ENCODE data around the gene NME3. TPM values are rescaled to one million over a fixed set of nuclear protein-coding genes. Genes with fewer than 3 reads are reported as not detected.

The NME3 gene
- total RNA-seq, 1 experiment from 2014 or later: 64.4 TPM

DNA sequence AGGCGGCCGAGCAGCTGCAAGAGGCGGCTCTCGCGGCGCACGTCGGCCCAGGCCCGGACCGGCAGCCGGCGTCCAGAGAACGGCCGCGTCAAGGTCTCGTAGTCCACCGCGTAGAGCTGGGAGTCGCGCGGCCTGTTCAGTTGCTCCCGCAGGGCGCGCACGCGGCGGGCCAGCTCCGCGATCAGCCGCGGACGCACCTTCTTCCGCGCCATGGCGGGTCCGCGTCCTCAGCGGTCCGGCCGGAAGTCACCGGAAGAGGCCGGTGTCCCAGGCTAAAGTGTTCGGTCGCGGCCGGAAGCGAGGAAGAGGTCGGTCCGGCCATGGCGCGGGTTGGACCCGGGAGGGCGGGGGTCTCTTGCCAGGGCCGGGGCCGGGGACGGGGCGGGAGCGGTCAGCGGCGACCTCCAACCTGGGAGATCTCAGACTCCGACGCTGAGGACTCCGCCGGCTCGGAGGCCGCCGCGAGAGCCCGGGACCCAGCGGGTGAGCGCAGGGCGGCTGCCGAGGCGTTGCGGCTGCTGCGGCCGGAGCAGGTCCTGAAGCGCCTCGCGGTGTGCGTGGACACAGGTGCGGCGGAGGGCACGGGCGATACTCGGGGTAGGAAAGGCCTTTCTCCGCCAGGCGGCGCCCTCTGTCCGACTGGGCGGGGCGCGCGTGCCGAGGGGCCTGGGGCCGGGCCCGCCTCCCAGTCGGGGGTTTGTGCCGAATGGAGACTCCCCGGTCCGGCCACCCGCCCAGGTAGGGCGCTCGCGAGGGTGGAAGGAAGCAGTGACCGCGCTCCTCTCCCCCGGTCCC lies 1.8 kb upstream of the NME3 start, which contains the start of gene MRPS34:
Gene MRPS34 (minus strand): TSS at position 227 of the 795 bp plus-strand sequence. CDS start 15 bp downstream, at position 212.
- peak; percentile 78 for DNase-seq (ENCODE audit: low spot score)
- in situ Hi-C loops (cut with HindIII; ENCODE audit: low sequenced_read_pairs): no loop called here

DNA sequence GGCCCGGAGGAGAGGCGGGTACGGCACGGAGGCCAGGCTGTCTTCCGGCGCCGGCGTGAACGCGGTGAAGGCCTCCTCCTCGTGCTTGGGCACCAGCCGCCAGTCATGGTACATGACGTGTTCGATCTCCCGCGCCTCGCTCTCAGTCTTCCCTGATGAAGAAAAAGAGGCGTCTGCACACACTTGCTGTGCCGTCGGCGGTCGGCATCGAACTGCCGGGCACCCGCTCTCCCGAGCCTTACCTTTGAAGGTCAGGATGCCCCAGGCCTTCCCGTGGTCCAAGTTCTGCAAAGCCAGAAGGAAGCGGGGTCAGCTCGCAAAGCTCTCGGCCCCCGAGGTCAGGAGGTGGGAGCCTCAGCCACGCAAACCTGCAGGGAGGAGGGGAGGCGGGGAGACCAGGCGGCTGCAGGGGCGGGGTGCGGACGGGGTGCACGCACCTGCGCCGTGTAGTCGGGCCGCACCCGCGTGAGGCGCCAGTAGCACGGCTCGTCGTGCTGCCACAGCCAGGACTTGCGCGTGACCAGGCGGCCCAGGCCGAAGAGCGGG lies 1.1 kb upstream of the NME3 start, which contains the start of gene EME2:
Gene EME2 (plus strand): TSS at position 449 of the 546 bp plus-strand sequence. CDS start 418 bp downstream, outside the sequence.
- no peak for DNase-seq (ENCODE audit: low spot score)
- in situ Hi-C loops (cut with HindIII; ENCODE audit: low sequenced_read_pairs): no loop called here

DNA sequence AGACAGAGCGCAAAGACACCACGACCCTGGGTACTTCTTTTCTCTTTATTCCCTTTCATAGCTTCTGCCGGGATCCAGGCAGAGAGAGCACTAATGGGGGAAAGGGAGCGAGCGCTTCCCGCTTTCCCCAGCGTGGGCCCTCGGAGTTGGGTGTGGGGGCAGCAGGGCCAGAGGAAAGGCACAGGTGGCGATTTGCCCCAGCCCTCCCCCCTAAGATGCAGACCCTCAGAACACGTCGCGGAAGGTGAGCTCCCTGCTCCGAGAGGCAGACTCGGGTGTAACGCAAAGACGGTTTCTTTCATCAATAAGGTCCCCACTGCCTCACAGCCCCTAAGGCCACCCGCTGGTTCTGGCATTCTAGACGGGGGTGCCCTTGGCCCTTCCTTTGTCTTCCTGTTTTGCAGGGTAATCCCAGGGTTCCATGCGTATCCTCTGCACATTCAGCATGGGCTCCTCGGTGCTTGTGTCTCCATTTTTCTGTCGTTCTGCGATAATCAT lies 570 bp upstream of the NME3 start:
- no peak for DNase-seq (ENCODE audit: low spot score)
- in situ Hi-C loops (cut with HindIII; ENCODE audit: low sequenced_read_pairs): no loop called here

DNA sequence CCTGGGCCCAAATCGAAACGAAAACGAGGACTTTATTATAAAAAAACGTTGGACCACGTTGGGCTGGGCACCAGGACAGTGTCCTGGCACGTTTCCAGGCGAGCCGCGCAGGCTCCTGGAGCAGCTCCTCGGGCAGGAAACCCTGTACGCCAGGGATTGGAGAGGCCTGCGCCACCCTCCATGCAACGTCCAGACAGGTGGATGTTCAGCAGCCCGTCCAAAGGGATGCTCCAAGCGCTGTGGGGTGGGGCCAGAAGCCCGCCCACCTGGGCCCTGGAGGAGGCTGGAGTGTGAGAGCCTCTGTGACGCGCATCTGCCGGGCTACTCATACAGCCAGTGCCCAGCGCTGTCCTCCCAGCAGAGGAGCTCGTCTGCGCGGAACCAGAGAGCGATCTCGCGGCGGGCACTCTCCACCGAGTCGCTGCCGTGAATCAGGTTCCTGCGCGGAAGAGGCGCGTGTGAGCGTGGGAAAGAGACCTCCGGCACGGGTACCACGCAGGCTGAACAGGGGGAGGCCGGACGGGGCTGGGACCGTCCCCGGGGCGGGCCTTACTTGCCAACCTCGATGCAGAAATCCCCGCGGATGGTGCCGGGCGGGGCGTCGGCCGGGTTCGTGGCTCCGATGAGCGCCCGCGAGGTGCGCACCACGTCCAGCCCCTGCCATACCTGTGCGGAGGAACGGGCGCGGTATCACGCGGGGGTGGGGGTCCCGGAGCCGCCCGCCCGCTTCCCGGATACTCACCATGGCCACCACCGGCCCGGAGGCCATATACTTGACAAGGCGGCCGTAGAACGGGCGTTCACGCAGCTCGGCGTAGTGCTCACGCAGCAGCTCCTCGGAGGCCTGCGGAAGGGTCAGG lies 785 bp downstream of the NME3 start:
- in situ Hi-C loops (cut with HindIII; ENCODE audit: low sequenced_read_pairs): no loop called here
- peak; percentile 78 for DNase-seq (ENCODE audit: low spot score)

DNA sequence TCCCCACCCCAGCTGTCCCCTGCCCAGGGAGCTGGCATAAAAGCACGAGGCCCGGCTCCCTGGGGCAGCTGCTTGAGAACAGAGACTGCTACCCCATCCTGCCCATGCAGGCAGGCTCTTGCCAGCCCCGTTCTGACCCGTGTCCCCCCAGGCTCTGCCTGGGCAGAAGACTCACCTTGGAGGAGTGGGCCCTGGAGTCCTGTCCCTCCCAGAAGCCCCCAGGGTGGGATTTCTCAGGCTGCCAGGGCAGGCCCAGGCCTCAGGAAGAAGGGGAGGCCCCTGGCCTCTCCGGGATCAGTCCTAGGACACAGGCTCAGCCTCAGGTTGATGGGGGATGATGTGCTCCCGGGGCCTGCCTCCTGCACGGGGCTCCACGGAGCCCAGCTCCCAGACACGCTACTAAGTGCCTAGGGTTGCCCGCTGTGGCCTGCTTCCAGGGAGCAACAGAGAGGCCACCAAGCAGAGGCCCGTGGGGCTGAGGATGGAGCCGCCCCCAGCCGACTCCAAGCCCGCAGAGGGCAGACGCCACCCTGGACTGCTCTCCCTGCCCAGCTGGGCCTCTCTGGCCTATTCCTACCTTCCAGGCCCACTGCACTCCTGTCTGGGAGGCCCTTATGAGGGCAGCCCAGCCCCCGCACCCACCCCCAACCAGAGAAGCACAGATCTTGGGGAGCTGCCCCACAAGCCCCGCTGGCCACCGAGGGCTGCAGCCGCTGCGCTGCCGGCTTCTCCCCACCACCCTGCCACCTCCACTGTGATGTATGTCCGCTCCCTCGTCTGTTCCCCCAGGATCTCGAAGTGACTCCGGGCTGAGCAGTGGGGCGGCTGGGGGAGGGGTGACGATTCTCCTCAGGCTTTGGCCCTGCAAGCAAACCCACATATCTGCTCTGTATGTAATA lies 1.7 kb downstream of the NME3 start:
- in situ Hi-C loops (cut with HindIII; ENCODE audit: low sequenced_read_pairs): no loop called here
- DNase-seq (ENCODE audit: low spot score): no peak

DNA sequence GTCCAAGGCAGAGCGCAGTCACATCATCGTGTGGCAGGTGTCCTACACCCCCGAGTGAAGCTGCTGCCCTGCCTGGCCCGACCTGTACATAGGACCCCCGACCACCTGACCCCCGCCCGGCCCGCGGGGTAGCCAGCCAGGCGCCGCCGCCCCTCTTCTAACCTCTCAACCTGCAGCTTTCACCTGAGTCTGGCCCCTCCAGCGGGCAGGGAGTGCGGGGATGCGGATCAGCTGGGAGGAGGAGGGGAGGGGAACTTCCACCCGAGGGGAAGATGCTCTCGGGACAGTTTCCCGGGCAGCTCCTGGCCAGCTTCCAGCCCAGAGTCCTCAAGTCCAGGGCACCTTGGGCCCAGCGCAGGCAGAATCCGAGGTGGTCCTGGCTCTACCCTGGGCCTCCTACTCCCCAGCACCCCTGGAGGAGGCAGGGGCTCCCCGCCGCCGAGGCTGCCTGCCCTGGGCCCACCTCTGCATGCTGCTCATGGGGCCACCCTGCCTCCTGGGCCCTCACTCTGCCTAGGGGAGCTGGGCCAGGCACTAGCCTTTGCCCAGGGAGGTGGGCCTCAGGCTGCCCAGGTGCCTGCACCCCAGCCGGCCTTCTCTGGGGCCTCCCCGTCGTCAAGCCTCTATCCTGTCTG lies 2.5 kb downstream of the NME3 start:
- DNase-seq (ENCODE audit: low spot score): no peak
- in situ Hi-C loops (cut with HindIII; ENCODE audit: low sequenced_read_pairs): no loop called here

DNA sequence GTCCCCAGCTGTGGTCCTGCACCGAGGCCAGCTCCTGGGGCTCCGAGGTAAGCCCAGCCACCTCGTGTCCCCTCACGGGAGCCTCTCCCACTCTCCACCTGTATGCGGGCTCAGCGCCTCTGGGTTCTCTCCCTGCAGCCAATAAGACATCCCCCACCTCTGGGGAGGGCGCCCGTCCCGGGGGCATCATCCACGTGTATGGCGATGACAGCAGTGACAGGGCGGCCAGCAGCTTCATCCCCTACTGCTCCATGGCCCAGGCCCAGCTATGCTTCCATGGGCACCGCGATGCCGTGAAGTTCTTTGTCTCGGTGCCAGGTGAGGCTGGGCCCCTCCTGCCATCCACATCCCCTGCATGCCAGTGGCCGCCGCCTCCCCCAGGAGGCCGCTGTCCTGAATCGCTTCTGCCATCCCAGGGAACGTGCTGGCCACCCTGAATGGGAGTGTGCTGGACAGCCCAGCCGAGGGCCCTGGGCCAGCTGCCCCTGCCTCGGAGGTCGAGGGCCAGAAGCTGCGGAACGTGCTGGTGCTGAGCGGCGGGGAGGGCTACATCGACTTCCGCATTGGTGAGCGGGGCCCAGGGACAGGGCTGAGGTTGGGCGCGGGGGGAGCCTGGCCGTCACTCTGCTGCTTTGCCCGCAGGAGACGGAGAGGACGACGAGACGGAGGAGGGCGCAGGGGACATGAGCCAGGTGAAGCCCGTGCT lies 3.1 kb downstream of the NME3 start:
- no peak for DNase-seq (ENCODE audit: low spot score)
- in situ Hi-C loops (cut with HindIII; ENCODE audit: low sequenced_read_pairs): no loop called here

DNA sequence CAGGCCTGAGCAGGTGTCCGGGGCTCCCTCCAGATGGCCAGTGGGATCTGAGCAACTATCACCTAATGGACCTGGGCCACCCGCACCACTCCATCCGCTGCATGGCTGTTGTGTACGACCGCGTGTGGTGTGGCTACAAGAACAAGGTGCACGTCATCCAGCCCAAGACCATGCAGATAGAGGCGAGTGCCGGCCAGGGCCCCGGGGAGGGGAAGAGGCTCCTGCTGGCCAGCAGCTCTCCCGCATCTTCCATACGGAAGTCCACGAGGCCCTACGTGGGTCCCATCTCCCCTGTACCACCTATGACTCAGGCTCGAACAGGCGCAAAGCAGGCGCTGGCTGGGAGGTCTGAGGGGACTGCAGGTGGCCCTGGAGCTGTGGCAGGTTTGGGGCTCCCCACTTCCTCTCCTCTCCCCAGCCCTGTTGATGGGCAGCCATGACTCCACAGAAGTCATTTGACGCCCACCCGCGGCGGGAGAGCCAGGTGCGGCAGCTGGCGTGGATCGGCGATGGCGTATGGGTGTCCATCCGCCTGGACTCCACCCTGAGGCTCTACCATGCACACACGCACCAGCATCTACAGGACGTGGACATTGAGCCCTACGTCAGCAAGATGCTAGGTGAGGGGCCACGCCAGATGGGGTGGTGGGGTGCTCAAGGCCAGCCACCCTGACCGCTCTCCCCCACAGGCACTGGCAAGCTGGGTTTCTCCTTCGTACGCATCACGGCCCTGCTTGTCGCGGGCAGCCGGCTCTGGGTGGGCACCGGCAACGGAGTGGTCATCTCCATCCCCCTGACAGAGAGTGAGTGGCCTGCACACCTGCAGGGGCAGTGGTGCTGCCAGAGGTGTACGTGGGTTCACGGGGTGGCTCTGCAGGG lies 4.0 kb downstream of the NME3 start:
- no peak for DNase-seq (ENCODE audit: low spot score)
- in situ Hi-C loops (cut with HindIII; ENCODE audit: low sequenced_read_pairs): no loop called here

DNA sequence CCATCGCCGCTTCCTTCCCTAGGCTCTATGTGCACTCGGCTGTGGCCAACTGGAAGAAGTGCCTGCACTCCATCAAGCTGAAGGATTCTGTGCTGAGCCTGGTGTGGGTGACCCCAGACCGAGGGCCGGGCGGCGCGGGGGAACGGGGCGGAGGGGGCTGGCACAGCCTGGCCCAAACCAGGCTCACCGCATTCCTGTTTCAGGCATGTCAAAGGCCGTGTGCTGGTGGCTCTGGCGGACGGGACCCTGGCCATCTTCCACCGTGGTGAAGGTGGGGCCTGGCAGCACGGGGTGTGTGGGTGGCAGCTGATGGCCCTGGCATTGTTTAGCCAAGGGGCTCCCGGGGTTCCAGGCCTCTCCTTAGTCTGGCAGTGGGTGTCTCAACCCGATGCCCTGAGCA lies 4.6 kb downstream of the NME3 start:
- DNase-seq (ENCODE audit: low spot score): no peak
- in situ Hi-C loops (cut with HindIII; ENCODE audit: low sequenced_read_pairs): no loop called here

DNA sequence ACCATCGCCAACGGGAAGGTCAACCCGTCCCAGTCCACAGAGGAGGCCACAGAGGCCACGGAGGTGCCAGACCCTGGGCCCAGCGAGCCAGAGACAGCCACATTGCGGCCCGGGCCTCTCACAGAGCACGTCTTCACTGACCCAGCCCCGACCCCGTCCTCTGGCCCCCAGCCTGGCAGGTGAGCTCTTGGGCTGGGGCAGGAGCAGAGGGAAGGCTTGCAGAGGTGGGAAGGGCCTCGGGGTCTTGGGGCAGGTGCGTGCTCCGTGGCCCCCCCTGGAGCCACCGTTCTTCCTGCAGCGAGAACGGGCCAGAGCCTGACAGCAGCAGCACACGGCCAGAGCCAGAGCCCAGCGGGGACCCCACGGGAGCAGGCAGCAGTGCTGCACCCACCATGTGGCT lies 5.1 kb downstream of the NME3 start:
- no peak for DNase-seq (ENCODE audit: low spot score)
- in situ Hi-C loops (cut with HindIII; ENCODE audit: low sequenced_read_pairs): no loop called here

DNA sequence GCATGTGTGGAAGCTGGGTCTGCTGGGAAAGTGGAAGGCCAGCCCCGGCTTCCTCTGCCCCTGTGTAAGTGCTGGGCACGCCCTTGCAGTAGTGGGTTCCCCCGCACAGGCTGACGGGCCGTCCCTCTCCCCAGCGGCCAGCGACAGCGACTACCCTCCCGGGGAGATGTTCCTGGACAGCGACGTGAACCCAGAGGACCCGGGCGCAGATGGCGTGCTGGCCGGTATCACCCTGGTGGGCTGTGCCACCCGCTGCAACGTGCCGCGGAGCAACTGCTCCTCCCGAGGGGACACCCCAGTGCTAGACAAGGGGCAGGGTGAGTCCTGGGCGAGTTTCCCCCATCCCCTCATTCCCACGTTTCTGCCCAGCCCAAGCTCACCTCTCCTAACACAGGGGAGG lies 5.5 kb downstream of the NME3 start:
- in situ Hi-C loops (cut with HindIII; ENCODE audit: low sequenced_read_pairs): no loop called here
- no peak for DNase-seq (ENCODE audit: low spot score)

DNA sequence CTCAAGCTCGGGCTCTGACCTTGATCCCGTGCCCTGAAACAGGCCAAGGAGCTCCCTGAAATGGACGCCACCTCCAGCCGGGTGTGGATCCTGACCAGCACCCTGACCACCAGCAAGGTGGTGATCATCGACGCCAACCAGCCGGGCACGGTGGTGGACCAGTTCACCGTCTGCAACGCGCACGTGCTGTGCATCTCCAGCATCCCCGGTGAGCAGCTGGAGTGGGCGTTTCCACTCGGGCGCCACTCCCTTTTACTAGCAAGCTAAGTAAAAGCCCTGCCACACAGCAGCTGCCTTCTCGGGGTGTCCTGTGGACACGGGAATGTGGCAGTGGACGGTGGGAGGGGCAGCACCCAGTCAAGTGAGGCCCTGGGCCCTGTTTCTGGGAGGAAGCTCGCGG lies 6.4 kb downstream of the NME3 start:
- no peak for DNase-seq (ENCODE audit: low spot score)
- in situ Hi-C loops (cut with HindIII; ENCODE audit: low sequenced_read_pairs): no loop called here

DNA sequence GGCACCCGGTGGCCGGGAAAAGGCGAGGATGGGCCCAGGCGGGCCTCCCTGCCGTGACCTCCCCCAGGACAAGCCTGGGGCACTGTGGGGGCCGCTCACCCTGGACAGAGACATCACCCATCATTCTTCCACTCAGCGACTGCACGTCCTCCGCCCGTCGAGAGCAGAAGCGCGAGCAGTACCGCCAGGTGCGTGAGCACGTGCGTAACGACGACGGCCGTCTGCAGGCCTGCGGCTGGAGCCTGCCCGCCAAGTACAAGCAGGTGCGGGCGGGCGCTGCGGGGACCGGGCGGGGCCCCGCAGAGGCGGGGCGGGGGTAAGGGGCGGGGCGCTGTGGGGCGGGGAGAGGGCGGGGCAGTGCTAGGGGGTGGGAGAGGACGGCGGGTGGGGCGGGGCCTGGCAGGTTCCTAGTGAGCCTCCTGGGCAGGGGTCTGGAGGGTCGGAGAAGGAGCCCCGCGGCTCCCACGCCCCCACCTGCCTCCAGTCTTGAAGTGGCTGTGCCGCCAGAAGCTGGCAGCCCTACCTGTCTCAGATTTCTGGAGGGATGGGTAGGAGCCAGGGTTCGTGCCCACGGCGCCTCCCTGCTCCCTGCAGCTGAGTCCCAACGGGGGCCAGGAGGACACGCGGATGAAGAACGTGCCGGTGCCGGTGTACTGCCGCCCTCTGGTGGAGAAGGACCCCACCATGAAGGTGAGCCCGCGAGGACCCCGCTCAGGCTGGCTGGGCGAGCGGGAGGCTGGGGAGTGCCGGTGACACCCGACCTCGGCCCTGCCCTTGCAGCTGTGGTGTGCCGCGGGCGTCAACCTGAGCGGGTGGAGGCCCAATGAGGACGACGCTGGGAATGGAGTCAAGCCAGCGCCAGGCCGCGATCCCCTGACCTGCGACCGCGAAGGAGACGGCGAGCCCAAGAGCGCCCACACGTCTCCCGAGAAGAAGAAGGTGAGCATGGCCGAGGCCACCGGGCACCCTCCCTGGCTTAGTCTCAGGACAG lies 7.5 kb downstream of the NME3 start:
- in situ Hi-C loops (cut with HindIII; ENCODE audit: low sequenced_read_pairs): no loop called here
- DNase-seq (ENCODE audit: low spot score): peak; percentile 75

DNA sequence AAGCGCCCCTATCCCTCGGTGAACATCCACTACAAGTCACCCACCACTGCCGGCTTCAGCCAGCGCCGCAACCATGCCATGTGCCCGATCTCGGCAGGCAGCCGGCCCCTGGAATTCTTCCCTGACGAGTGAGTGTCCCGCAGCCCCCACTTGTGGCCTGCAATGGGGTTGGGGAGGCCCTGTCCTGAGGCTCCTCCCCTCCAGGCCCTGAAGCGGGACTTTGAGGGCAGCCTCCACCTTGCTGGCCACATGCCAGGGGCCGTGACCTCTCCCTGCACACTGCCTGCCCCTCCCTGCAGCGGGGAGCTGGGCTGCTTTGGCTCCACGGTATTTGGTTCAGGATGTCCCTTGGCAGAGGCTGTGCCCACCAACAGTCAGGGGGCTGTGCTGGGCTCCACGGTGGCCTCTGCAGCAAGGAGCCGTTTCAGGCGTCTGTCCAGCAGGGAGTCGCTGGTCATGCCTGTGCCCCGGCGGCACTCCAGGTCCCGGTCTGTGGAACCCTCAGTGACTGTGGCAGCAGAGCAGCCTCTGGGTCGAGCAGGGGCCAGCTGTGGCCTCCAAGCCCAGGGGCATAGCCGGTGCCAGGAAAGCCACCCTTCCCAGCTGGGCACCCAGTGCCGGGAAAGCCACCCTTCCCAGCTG lies 8.3 kb downstream of the NME3 start:
- in situ Hi-C loops (cut with HindIII; ENCODE audit: low sequenced_read_pairs): no loop called here

DNA sequence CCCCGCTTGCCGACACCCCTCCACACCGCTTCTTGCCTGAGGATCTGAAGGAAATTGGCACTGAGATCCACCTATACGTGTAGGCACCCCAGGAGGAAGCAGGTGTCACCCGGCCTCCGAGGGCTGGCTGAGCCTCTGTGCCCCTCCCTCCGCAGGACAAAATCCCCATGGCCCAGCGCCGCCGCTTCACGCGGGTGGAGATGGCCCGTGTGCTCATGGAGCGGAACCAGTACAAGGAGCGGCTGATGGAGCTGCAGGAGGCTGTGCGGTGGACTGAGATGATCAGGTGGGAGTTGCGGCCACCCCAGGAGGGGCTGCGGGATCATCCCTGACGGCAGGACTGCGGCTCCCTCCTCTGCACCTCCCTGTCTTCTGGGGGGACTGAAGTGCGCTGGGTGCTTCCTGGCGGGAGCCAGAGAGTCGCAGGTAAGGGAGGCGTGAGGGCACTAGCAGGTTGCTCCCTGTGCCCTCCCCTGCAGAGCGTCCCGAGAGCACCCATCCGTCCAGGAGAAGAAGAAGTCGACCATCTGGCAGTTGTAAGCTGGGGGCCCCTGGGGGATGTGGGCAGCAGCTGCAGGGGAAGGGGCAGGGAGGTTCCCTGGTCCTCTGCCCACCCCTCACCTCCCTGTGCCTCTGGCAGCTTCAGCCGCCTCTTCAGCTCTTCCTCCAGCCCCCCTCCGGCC lies 9.0 kb downstream of the NME3 start:
- in situ Hi-C loops (cut with HindIII; ENCODE audit: low sequenced_read_pairs): no loop called here
- no peak for DNase-seq (ENCODE audit: low spot score)

More for the DNA sequence above, 8.3 kb downstream of the NME3 start:
- DNase-seq (ENCODE audit: low spot score): no peak

Measured in G401 (cell line).